GF-D8 (cell line): ENCODE measurements around the gene SLPI.

ENCODE experiments used
- DNase-seq: peaks from one replicate; lab custom pipeline; 2025; lab: John Stamatoyannopoulos, UW

SLPI gene

DNA sequence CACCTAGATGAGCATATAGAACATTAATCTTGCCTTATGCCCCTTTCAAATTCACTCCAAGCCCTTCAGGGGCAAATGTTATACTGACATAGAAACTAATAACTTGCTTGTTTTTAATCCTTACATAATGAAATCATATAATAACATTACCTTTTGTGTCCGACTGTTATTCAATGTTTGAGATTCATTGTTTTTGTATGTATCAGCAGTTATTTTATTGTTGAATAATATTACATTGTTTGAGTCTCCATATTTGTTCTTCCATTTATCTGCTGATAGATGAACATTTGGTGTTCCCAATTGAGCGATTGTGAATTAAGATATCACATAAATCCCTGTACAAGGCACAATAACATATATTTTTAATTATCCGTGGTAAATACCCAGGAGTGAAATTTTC, 41.5 kb downstream of the SLPI start:
- DNase-seq, result no peak

DNA sequence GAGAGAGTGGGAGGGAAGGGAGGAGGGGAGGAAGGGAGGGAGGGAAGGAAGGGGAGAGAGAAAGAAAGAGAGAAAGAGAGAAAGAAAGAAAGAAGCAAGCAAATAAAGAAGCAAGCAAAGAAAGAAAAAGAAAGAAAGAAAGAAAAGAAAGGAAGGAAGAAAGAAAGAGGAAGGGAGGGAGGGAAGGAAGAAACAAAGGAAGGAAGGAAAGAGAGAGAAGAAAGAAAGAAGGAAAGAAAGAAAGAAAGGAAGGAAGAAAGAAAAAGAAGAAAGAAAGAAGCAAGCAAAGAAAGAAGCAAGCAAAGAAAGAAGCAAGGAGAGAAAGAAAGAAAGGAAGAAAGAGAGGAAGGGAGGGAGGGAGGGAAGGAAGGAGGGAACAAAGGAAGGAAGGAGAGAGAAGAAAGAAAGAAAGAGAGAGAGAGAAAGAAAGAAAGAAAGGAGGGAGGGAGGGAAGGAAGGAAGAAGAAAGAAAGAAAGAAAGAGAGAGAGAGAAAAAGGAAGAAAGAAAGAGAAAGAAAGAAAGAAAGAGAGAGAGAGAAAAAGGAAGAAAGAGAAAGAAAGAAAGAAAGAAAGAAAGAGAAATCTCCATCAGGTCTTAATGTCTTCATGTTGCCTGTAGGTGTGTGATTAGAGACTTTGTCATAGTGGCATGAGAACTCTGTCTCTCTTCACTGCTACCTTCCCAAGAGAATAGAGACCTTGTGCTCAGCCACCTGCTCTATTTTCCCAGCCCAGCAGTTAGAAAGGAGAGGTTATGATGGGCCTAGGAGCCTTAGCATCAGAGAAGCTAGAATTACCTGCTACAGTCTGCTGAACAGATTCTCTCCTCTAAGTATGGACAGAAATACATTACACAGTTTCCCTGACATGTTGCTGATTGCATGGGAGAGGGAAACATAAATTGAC, 42.5 kb downstream of the SLPI start:
- DNase-seq, result no peak

- DNase-seq, result no peak
Measured at GRCh38 chr20:45209924-45210323, 44.4 kb downstream of the SLPI start.

GRCh38 chr20:45206725-45207124, 47.6 kb downstream of the SLPI start, which contains the start of gene SEMG1:
TSS of gene SEMG1 (plus strand) at chr20:45207033. CDS start at chr20:45207054, 21 bp downstream.
- no peak for DNase-seq
